ENCODE data around the gene IL17RD.

The IL17RD gene

GRCh38 chr3:57192028-57192427, 26.9 kb upstream of the IL17RD start (continued):
- no peak for TF ChIP-seq PRDM4 (tag by site-specific recombination; IDR thresholded peaks at IDR 0.05)
- no peak for TF ChIP-seq ZFP37 (tag by site-specific recombination; IDR thresholded peaks at IDR 0.05)
- TF ChIP-seq ZBTB17 (tag by site-specific recombination; IDR thresholded peaks at IDR 0.05): no peak
- TF ChIP-seq ZNF501 (tag by site-specific recombination; IDR thresholded peaks at IDR 0.05): no peak
- TF ChIP-seq ZNF677 (tag by site-specific recombination; IDR thresholded peaks at IDR 0.05): no peak
- no peak for TF ChIP-seq GFI1B (tag by site-specific recombination; IDR thresholded peaks at IDR 0.05)
- no peak for TF ChIP-seq ZNF24 (tag by site-specific recombination; IDR thresholded peaks at IDR 0.05)
- TF ChIP-seq ZNF175 (tag by site-specific recombination; IDR thresholded peaks at IDR 0.05): no peak

GRCh38 chr3:57184526-57184925, 19.4 kb upstream of the IL17RD start:
- POLR2A ChIA-PET: no interaction called here
- TF ChIP-seq ZNF335 (tag by site-specific recombination; conservative IDR thresholded peaks at IDR 0.05): 0 out of 2 replicates have a peak, but pooled peaks have one; percentile 20
- TF ChIP-seq ZBTB48 (tag by site-specific recombination; IDR thresholded peaks at IDR 0.05): no peak
- no peak for TF ChIP-seq ZBTB17 (tag by site-specific recombination; IDR thresholded peaks at IDR 0.05)
- H3K36me3 ChIP-seq (ENCODE audit: control insufficient read depth in 2 of 2, insufficient read depth in 1 of 2, low read length in 2 of 2): no peaks in the 10 kb centered on the region
- no peak overlapping the region for H3K27ac ChIP-seq (ENCODE audit: extremely low read depth, low read depth, low read length)
- peaks cover 3% of the 10 kb centered on the region; the same call in 1 of the 2 replicates for H3K4me1 ChIP-seq (ENCODE audit: control insufficient read depth, insufficient read depth, low read length)
- CTCF ChIA-PET: interaction anchor here (1.7 kb wide), 1 partner anchor 14 kb away, joined by 5 read pairs; no protein-coding TSS in a partner anchor
- no peaks in the 10 kb centered on the region for H3K9me3 ChIP-seq (ENCODE audit: control insufficient read depth, insufficient read depth, low read depth, low read length)
- H3K4me3 ChIP-seq (ENCODE audit: low read depth, low read length): no peak overlapping the region

DNA sequence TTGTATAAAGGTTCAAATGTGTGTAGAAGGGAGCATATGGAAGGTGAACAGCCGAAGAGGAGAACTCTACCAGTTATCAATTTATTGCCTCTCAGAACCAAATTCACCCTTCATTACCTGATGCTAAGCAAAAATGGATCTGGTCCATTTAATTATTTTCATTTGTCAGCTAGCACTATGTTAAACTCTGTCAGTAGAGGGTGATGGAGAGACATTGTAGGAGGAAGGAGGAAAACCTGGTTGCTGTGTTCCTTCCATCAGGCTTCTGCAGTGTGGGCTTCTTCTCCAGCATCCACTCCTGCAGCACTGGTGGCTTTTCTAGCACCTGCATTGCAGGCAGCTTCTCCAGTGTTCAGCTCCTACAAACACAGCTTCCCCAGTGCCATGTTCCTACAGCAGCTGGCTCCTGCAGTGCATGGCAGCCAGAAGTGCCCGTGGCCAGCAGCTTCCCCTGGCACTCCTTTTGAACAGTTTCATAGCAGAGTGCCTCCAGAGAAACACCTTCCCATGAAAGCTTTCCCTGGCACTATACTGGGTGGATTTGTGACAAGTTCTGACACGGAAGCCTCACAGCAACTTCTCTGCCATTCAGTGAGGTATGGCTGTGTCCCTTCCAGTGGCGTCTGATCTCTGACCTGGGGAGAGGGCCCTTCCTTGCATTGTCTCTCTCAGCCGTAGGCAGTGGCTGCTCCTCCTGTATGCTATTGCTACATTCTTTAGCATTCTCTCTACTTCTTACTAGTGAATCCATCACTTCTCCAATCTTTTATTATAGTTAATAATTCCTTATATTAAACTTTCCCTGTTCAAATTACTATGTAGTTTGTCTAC, 14.6 kb upstream of the IL17RD start:
- ChIA-PET CTCF (interaction anchor here (0.8 to 1.6 kb wide), 5 partner anchors 9 to 255 kb away, joined by 3 to 10 read pairs (median 4); no protein-coding TSS in a partner anchor), POLR2A (no interaction called here)
- Histone ChIP-seq H3K4me3 (ENCODE audit: low read depth, low read length) (no peak overlapping the region), H3K27ac (ENCODE audit: extremely low read depth, low read depth, low read length) (no peak overlapping the region), H3K36me3 (ENCODE audit: control insufficient read depth in 2 of 2, insufficient read depth in 1 of 2, low read length in 2 of 2) (no peaks in the 10 kb centered on the region), H3K4me1 (ENCODE audit: control insufficient read depth, insufficient read depth, low read length) (peaks cover 3% of the 10 kb centered on the region; the same call in 1 of the 2 replicates), H3K9me3 (ENCODE audit: control insufficient read depth, insufficient read depth, low read depth, low read length) (no peaks in the 10 kb centered on the region)
- TF ChIP-seq ZNF654 (tag by site-specific recombination; IDR thresholded peaks at IDR 0.05; ENCODE audit: low read depth): peak; percentile 71
- no peak for TF ChIP-seq ELK4 (IDR thresholded peaks at IDR 0.05; ENCODE audit: borderline replicate concordance, low read depth, low read length)
- 0 out of 2 replicates have a peak, but pooled peaks have one; percentile 30 for TF ChIP-seq ZBTB17 (tag by site-specific recombination; IDR thresholded peaks at IDR 0.05)
- TF ChIP-seq ZNF792 (tag by site-specific recombination; IDR thresholded peaks at IDR 0.05): no peak

DNA sequence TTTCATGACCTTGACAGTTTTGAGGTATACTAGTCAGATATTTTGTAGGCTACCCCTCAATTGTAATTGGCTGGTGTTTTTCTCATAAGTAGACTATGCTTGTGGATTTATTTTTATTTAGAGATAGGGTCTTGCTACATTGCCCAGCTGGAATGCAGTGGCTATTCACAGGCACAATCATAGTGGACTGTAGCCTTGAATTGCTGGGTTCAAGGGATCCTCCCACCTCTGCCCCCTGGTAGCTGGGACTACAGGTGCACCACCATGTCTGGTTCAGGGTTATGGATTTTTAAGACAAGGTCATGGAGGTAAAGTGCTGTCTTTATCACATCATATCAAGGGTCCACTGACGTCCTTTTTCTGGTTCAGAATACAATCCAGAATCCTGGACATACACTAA, 10.9 kb upstream of the IL17RD start:
- Histone ChIP-seq H3K36me3 (ENCODE audit: control insufficient read depth in 2 of 2, insufficient read depth in 1 of 2, low read length in 2 of 2) (no peaks in the 10 kb centered on the region), H3K4me1 (ENCODE audit: control insufficient read depth, insufficient read depth, low read length) (no peaks in the 10 kb centered on the region), H3K9me3 (ENCODE audit: control insufficient read depth, insufficient read depth, low read depth, low read length) (no peaks in the 10 kb centered on the region), H3K27ac (ENCODE audit: extremely low read depth, low read depth, low read length) (no peak overlapping the region), H3K4me3 (ENCODE audit: low read depth, low read length) (no peak overlapping the region)
- TF ChIP-seq ZNF121 (tag by site-specific recombination; IDR thresholded peaks at IDR 0.05) (0 out of 2 replicates have a peak, but pooled peaks have one; percentile 33), ZNF132 (tag by site-specific recombination; IDR thresholded peaks at IDR 0.05; ENCODE audit: borderline replicate concordance) (no peak), ZNF24 (tag by site-specific recombination; IDR thresholded peaks at IDR 0.05) (no peak), ZBTB6 (tag by site-specific recombination; IDR thresholded peaks at IDR 0.05) (no peak), ZNF76 (tag by site-specific recombination; IDR thresholded peaks at IDR 0.05; ENCODE audit: borderline replicate concordance, low read depth) (no peak)
- TF ChIP-seq, protein P1, sequence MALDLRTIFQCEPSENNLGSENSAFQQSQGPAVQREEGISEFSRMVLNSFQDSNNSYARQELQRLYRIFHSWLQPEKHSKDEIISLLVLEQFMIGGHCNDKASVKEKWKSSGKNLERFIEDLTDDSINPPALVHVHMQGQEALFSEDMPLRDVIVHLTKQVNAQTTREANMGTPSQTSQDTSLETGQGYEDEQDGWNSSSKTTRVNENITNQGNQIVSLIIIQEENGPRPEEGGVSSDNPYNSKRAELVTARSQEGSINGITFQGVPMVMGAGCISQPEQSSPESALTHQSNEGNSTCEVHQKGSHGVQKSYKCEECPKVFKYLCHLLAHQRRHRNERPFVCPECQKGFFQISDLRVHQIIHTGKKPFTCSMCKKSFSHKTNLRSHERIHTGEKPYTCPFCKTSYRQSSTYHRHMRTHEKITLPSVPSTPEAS (tag by site-specific recombination; IDR thresholded peaks at IDR 0.05): no peak
- CTCF ChIA-PET: no interaction called here
- POLR2A ChIA-PET: no interaction called here
